ENCODE data around the gene RTTN. TPM values are rescaled to one million over a fixed set of nuclear protein-coding genes. Genes with fewer than 3 reads are reported as not detected.
"Not testable (repeated sequence)": the region's sequence is repeated elsewhere in the genome, so short reads cannot be mapped to it uniquely, and the experiment has no call there.

Gene RTTN
- total RNA-seq, 1 donor from 2014 or later = 9.5 TPM

GRCh38 chr18:70107091-70107490 is 98.4 kb downstream of the RTTN start:
- Histone ChIP-seq H3K36me3 (peaks cover 17 to 62% of the 10 kb centered on the region in 2 donors), H3K4me1 (no peaks in the 10 kb centered on the region), H3K9me3 (no peaks in the 10 kb centered on the region), H3K27ac (no peak overlapping the region), H3K27me3 (no peaks in the 10 kb centered on the region), H3K4me3 (no peak overlapping the region)
- no peak for TF ChIP-seq CTCF (IDR thresholded peaks at IDR 0.05)
- intact Hi-C loops (cut with DNase I) = no loop called here
- no peak for DNase-seq (ENCODE audit: low spot score in 2 of 2)

GRCh38 chr18:70102854-70103253 is 102.6 kb downstream of the RTTN start:
- Histone ChIP-seq H3K9me3 (peaks cover 7 to 13% of the 10 kb centered on the region in 2 donors), H3K36me3 (peaks cover 12 to 42% of the 10 kb centered on the region in 2 donors)
- H3K27ac ChIP-seq; intact Hi-C loops (cut with DNase I); H3K27me3 ChIP-seq; H3K4me3 ChIP-seq; DNase-seq (ENCODE audit: low spot score in 2 of 2); H3K4me1 ChIP-seq: not testable (repeated sequence)

- peaks cover 0 to 13% of the 10 kb centered on the region in 2 donors for H3K36me3 ChIP-seq
- peaks cover 0 to 6% of the 10 kb centered on the region in 2 donors for H3K9me3 ChIP-seq
- no peak overlapping the region for H3K27ac ChIP-seq
- DNase-seq (ENCODE audit: low spot score in 2 of 2) = no peak
- H3K4me3 ChIP-seq = no peak overlapping the region
- intact Hi-C loops (cut with DNase I) = no loop called here
- H3K27me3 ChIP-seq = no peaks in the 10 kb centered on the region
- no peaks in the 10 kb centered on the region for H3K4me1 ChIP-seq
- TF ChIP-seq CTCF (IDR thresholded peaks at IDR 0.05) = no peak
Observed at GRCh38 chr18:70089858-70090257, 115.6 kb downstream of the RTTN start.

- H3K36me3 ChIP-seq = peaks cover 0 to 16% of the 10 kb centered on the region in 2 donors
- no peaks in the 10 kb centered on the region for H3K4me1 ChIP-seq
- H3K27ac ChIP-seq = no peak overlapping the region
- no peak overlapping the region for H3K4me3 ChIP-seq
- intact Hi-C loops (cut with DNase I) = no loop called here
- no peaks in the 10 kb centered on the region for H3K9me3 ChIP-seq
- DNase-seq (ENCODE audit: low spot score in 2 of 2) = no peak
- no peak for TF ChIP-seq CTCF (IDR thresholded peaks at IDR 0.05)
- H3K27me3 ChIP-seq = no peaks in the 10 kb centered on the region
Observed at GRCh38 chr18:70086085-70086484, 119.4 kb downstream of the RTTN start.

- DNase-seq (ENCODE audit: low spot score in 2 of 2) = no peak
- no peak overlapping the region for H3K4me3 ChIP-seq
- TF ChIP-seq CTCF (IDR thresholded peaks at IDR 0.05) = no peak
- H3K36me3 ChIP-seq = peaks cover 0 to 14% of the 10 kb centered on the region in 2 donors
- no peaks in the 10 kb centered on the region for H3K4me1 ChIP-seq
- no peaks in the 10 kb centered on the region for H3K9me3 ChIP-seq
- H3K27me3 ChIP-seq = no peaks in the 10 kb centered on the region
- intact Hi-C loops (cut with DNase I) = no loop called here
- no peak overlapping the region for H3K27ac ChIP-seq
Observed at GRCh38 chr18:70085641-70086040, 119.8 kb downstream of the RTTN start.

- Histone ChIP-seq H3K27ac (no peak overlapping the region), H3K27me3 (no peaks in the 10 kb centered on the region), H3K36me3 (peaks cover 0 to 10% of the 10 kb centered on the region in 2 donors), H3K4me1 (no peaks in the 10 kb centered on the region), H3K9me3 (no peaks in the 10 kb centered on the region), H3K4me3 (no peak overlapping the region)
- DNase-seq (ENCODE audit: low spot score in 2 of 2) = no peak
- intact Hi-C loops (cut with DNase I) = no loop called here
- no peak for TF ChIP-seq CTCF (IDR thresholded peaks at IDR 0.05)
Observed at GRCh38 chr18:70082430-70082829, 123.1 kb downstream of the RTTN start.
